ENCODE measurements around the gene GNPTAB.

Gene GNPTAB

DNA sequence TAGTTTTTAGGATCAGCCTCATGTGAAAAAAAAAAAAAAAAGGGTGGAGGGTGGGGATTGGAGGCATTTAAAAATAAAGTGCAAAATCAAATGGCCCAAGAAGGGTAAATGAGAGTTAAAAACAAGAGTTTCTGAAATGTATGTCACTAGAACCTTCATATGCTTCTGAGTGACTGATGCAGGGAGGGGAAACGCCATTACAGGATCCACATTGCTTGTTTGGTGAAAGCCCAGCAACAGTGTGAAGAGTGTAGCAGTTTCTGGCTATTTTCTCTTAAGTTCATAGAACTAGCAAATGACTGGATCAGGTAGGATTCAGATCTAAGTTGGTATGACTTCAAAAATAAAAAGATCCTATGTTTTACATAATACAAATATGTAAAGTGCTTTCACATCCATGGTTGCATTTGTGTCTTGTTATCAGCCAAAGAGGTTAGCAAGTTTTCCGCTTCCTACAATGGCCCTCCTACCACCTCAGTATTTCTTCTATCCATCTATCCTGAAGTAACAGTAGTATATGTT lies 130.4 kb downstream of the GNPTAB start:
- no peak for DNase-seq
- no peak overlapping the region for H3K27ac Mint-ChIP-seq
- no peaks in the 10 kb centered on the region for H3K9me3 Mint-ChIP-seq
- no peaks in the 10 kb centered on the region for H3K36me3 Mint-ChIP-seq (ENCODE audit: low read depth)
- no peak overlapping the region for H3K4me3 Mint-ChIP-seq
- peaks cover 14% of the 10 kb centered on the region for H3K27me3 Mint-ChIP-seq (ENCODE audit: low read depth, poor library complexity)
- no peak for TF ChIP-seq CTCF (IDR thresholded peaks at IDR 0.05)
- peaks cover 53% of the 10 kb centered on the region for H3K4me1 Mint-ChIP-seq

- Mint-ChIP-seq H3K4me3 (peak overlapping the region; percentile 93), H3K27me3 (ENCODE audit: low read depth, poor library complexity) (peaks cover 21% of the 10 kb centered on the region), H3K9me3 (peaks cover 4% of the 10 kb centered on the region), H3K27ac (no peak overlapping the region), H3K4me1 (peaks cover 53% of the 10 kb centered on the region), H3K36me3 (ENCODE audit: low read depth) (no peaks in the 10 kb centered on the region)
- DNase-seq, result no peak
- no peak for TF ChIP-seq CTCF (IDR thresholded peaks at IDR 0.05)
Measured at GRCh38 chr12:101698800-101699347, 131.9 kb downstream of the GNPTAB start.

GRCh38 chr12:101697930-101698799 lies 132.6 kb downstream of the GNPTAB start:
- DNase-seq, result no peak
- peak overlapping the region; percentile 93 for H3K4me3 Mint-ChIP-seq
- peaks cover 21% of the 10 kb centered on the region for H3K27me3 Mint-ChIP-seq (ENCODE audit: low read depth, poor library complexity)
- peaks cover 49% of the 10 kb centered on the region for H3K4me1 Mint-ChIP-seq
- peaks cover 4% of the 10 kb centered on the region for H3K9me3 Mint-ChIP-seq
- no peak for TF ChIP-seq CTCF (IDR thresholded peaks at IDR 0.05)
- no peaks in the 10 kb centered on the region for H3K36me3 Mint-ChIP-seq (ENCODE audit: low read depth)
- H3K27ac Mint-ChIP-seq, result peak overlapping the region; percentile 91

DNA sequence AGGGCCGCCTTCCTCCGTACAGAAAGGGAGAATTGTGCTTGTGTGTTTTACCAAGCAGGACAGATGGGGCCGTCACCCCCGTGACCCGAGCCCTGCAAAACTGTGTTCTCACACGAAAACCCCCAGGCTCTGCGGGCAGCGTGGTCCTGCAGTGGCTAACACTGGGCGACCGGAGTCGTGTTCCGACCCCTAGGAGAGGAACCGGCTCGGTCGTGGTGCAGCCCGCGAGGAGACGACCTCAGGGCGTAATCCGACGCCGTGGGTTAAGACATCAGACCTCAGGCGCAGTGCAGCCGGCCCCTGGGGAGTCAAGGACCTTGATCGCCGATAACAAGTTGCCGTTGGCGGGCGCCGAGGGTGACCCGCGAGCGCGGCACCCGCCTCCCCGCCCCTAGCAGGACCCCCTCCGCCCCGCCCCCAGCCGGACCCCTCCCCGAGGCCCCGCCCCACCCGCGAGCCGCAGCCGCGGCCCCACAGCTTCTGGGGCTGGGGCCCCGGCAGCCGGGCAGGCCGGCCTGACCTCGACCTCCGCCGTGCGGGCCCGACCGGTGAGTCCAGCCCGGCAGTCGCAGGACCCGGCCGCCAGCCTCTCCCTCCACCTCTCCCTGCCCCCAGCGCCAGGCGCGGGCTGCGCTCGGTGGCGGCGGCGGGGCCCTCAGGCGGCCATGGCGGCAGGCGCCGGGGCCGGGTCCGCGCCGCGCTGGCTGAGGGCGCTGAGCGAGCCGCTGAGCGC lies 133.4 kb downstream of the GNPTAB start, which contains the start of gene CHPT1:
CHPT1 (plus strand) TSS at position 444 of the 733 bp plus-strand sequence; CDS start at position 666, 222 bp downstream.
- Mint-ChIP-seq H3K4me3 (peak within 1 kb of the TSS; percentile 93), H3K27me3 (ENCODE audit: low read depth, poor library complexity) (peaks cover 21% of the 10 kb centered on the region), H3K27ac (peak within 1 kb of the TSS; percentile 91), H3K36me3 (ENCODE audit: low read depth) (no peaks in the 10 kb centered on the region), H3K9me3 (peaks cover 4% of the 10 kb centered on the region), H3K4me1 (peaks cover 41% of the 10 kb centered on the region)
- peak; percentile 88 for DNase-seq
- TF ChIP-seq CTCF (IDR thresholded peaks at IDR 0.05), result no peak

DNA sequence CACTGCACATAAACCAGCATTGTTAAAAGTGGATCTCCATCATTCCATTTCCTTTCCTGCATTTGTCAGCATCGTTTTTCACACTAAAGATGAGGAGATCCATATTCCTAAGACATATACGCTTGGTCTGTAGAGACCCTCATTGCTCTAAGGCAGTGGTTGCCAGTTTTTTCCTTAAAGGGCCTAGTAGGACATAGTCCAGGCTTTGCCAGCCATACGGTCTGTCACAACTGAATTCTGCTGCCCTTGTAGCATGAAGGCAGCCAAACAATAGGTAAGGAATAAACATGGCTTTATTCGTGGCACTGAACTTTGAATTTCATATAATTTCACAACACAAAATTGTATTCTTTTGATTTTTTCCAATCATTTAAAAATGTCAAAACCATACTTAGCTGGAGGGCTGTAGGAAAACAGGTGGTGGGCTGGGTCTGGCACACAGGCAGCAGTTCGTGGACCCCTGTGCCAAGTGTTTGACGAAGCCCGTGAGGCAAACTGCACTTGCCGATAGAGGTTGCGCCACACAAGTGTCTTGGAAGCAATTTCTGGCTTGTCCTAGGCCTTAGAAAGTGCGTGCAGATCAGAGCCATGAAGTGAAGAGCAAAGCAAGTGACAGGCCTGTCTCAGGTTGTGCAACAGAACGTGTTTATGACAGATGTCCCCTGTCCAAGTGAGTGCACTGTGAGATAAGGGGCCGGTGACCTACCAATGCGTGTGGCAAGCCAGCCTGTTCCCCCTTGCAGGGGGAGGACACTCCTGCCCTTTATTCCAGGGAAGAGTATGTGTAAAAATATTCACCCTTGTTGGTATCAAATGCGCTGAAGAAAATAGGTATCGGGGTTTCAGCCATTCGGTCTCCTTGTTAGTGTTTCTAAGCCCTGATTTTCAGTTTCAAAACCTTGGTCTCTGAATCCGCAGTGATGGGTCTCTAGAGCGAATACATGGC lies 134.2 kb downstream of the GNPTAB start:
- Mint-ChIP-seq H3K27me3 (ENCODE audit: low read depth, poor library complexity) (peaks cover 21% of the 10 kb centered on the region), H3K4me1 (peaks cover 38% of the 10 kb centered on the region), H3K9me3 (peaks cover 4% of the 10 kb centered on the region), H3K36me3 (ENCODE audit: low read depth) (no peaks in the 10 kb centered on the region), H3K4me3 (peak overlapping the region; percentile 91), H3K27ac (peak overlapping the region; percentile 57)
- DNase-seq, result no peak
- TF ChIP-seq CTCF (IDR thresholded peaks at IDR 0.05), result no peak

Measured in nephron progenitor cell (in vitro differentiated cells).